ENCODE results near the gene BARHL2.

The BARHL2 gene

GRCh38 chr1:90707363-90707710, 9.8 kb downstream of the BARHL2 start:
- in situ Hi-C loops (cut with MboI; ENCODE audit: low pct_unique_long_range_greater_than_20kb, low sequenced_read_pairs, unreplicated experiment): loop anchor here (25.0 kb wide), 1 partner anchor 455 kb away; no protein-coding TSS in a partner anchor
- DNase-seq (ENCODE audit: low spot score): peak; percentile 55
- TF ChIP-seq, protein P1, sequence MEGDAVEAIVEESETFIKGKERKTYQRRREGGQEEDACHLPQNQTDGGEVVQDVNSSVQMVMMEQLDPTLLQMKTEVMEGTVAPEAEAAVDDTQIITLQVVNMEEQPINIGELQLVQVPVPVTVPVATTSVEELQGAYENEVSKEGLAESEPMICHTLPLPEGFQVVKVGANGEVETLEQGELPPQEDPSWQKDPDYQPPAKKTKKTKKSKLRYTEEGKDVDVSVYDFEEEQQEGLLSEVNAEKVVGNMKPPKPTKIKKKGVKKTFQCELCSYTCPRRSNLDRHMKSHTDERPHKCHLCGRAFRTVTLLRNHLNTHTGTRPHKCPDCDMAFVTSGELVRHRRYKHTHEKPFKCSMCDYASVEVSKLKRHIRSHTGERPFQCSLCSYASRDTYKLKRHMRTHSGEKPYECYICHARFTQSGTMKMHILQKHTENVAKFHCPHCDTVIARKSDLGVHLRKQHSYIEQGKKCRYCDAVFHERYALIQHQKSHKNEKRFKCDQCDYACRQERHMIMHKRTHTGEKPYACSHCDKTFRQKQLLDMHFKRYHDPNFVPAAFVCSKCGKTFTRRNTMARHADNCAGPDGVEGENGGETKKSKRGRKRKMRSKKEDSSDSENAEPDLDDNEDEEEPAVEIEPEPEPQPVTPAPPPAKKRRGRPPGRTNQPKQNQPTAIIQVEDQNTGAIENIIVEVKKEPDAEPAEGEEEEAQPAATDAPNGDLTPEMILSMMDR (IDR thresholded peaks at IDR 0.05; ENCODE audit: extremely low read depth, insufficient read depth, missing control alignments): no peak

- TF ChIP-seq, protein P1 (IDR thresholded peaks at IDR 0.05; ENCODE audit: extremely low read depth, insufficient read depth, missing control alignments): no peak
- peak; percentile 46 for DNase-seq (ENCODE audit: low spot score)
- in situ Hi-C loops (cut with MboI; ENCODE audit: low pct_unique_long_range_greater_than_20kb, low sequenced_read_pairs, unreplicated experiment): loop anchor here (25.0 kb wide), 1 partner anchor 456 kb away; no protein-coding TSS in a partner anchor
These were observed 10.4 kb downstream of the BARHL2 start for GRCh38 chr1:90706437-90707362.

GRCh38 chr1:90705956-90706355, 11.1 kb downstream of the BARHL2 start:
- TF ChIP-seq, protein P1 (IDR thresholded peaks at IDR 0.05; ENCODE audit: extremely low read depth, insufficient read depth, missing control alignments): no peak
- DNase-seq (ENCODE audit: low spot score): no peak
- in situ Hi-C loops (cut with MboI; ENCODE audit: low pct_unique_long_range_greater_than_20kb, low sequenced_read_pairs, unreplicated experiment): loop anchor here (25.0 kb wide), 1 partner anchor 456 kb away; no protein-coding TSS in a partner anchor

DNA sequence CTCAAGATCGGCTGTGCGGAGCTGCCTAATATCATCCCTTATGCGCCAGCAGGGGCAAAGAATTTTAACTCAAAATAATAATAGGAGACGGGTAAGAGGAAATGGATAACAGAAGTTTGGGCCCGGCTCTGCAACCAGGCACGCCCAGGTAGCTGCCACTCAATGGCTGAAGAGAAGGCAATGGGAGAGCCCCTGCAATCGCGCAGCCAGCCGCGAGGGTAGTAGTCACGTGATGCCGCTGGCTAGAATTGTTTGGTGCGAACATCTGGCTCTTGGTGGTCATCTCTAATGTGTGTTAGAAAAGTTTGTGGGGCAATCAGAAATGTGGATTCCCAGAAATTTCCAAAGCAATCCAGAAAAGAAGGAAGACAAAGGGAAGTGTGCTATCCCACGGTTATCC, 12.3 kb downstream of the BARHL2 start:
- in situ Hi-C loops (cut with MboI; ENCODE audit: low pct_unique_long_range_greater_than_20kb, low sequenced_read_pairs, unreplicated experiment): loop anchor here (25.0 kb wide), 1 partner anchor 457 kb away; no protein-coding TSS in a partner anchor
- DNase-seq (ENCODE audit: low spot score): no peak
- TF ChIP-seq, protein P1 (IDR thresholded peaks at IDR 0.05; ENCODE audit: extremely low read depth, insufficient read depth, missing control alignments): no peak

DNA sequence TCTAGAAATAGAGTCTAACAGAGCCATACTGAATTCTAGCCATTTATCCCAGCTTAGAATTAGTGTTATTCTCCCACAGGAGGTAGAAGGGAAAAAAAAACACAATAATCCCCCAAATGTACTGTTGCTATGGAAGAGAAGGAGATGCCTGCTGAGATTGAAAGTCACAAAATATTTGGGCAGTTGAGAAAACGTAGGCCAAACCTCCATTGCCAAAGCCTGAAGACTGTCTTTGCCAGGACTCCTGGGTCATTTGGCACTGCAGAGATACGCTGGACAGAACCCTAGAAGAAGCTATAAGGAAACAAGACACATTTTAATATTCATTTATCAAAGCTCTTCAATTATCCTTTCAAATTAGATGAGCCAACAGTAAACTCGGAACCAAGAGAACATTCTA, 22.3 kb downstream of the BARHL2 start:
- TF ChIP-seq, protein P1 (IDR thresholded peaks at IDR 0.05; ENCODE audit: extremely low read depth, insufficient read depth, missing control alignments): no peak
- in situ Hi-C loops (cut with MboI; ENCODE audit: low pct_unique_long_range_greater_than_20kb, low sequenced_read_pairs, unreplicated experiment): no loop called here
- DNase-seq (ENCODE audit: low spot score): no peak

DNA sequence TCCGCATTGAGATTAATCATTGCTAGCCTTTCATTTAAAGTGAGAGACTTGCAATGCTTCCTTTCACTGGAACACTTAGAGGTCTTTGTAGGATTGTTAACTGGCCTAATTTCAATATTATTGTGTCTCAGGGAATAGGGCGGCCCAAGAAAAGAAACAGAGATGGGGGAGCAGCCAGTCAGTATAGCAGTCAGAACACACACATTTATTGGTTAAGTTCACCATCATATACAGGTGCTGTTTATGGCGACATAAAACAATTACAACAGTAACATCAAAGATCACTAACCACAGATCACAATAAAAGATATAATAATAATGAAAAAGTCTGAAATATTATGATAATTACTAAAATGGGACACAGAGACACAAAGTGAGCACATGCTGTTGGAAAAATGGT, 29.4 kb downstream of the BARHL2 start:
- no peak for DNase-seq (ENCODE audit: low spot score)
- TF ChIP-seq, protein P1 (IDR thresholded peaks at IDR 0.05; ENCODE audit: extremely low read depth, insufficient read depth, missing control alignments): no peak
- in situ Hi-C loops (cut with MboI; ENCODE audit: low pct_unique_long_range_greater_than_20kb, low sequenced_read_pairs, unreplicated experiment): no loop called here

Data from GM13977 (cell line).